CD14-positive monocyte (primary cell): ENCODE data around the gene SNCB. TPM values are rescaled to one million over a fixed set of nuclear protein-coding genes. Genes with fewer than 3 reads are reported as not detected.

Experiments
- DNase-seq, 3 donors: peaks; one replicate each; pipeline ENCODE4 v3.0.0-alpha.2; 2011 to 2022
- H2AFZ ChIP-seq: 2 replicates; pipeline ENCODE4 v1.6.0; 2012; ENCODE audit warnings: mild to moderate bottlenecking, low read depth, low read length, inconsistent platforms; ENCODE audit not compliant: insufficient read depth, poor library complexity, severe bottlenecking
- H3K27ac ChIP-seq, 2 donors: 1 replicate in 1 of 2; 2 replicates in 1 of 2; pipeline ENCODE4 v1.5.1; 2012 to 2013; ENCODE audit warnings: low read length in 2 of 2, control low read depth in 1 of 2, inconsistent platforms in 1 of 2, low read depth in 1 of 2, mild to moderate bottlenecking in 1 of 2
- H3K27me3 ChIP-seq, 2 donors: one replicate each; pipeline versions ENCODE4 v1.6.0 to v1.6.1; 2011 to 2013; ENCODE audit warnings: low read length in 2 of 2; ENCODE audit not compliant: control insufficient read depth in 2 of 2, insufficient read depth in 2 of 2
- H3K36me3 ChIP-seq, 2 donors: replicated peaks in 1 of 2; 1 replicate in 1 of 2; 2 replicates in 1 of 2; pipeline versions ENCODE4 v1.5.1 to v1.6.1; 2012 to 2013; ENCODE audit warnings: low read length in 2 of 2, control low read depth in 1 of 2, inconsistent platforms in 1 of 2, mild to moderate bottlenecking in 1 of 2; ENCODE audit not compliant: insufficient read depth in 2 of 2, control insufficient read depth in 1 of 2
- H3K4me1 ChIP-seq, 2 donors: 1 replicate in 1 of 2; 2 replicates in 1 of 2; pipeline versions ENCODE4 v1.5.1 to v1.6.1; 2012 to 2013; ENCODE audit warnings: low read length in 2 of 2, control low read depth in 1 of 2, inconsistent platforms in 1 of 2, mild to moderate bottlenecking in 1 of 2, moderate library complexity in 1 of 2; ENCODE audit not compliant: insufficient read depth in 2 of 2, control insufficient read depth in 1 of 2
- H3K4me2 ChIP-seq: replicated peaks from 2 replicates; pipeline ENCODE3; 2012; ENCODE audit warnings: low read length, moderate library complexity, mild to moderate bottlenecking; ENCODE audit not compliant: poor library complexity, severe bottlenecking; ENCODE audit errors: extremely low read depth
- H3K4me3 ChIP-seq, 3 experiments: fragments of 200-600 bp in 1 of 3; sonication (generic) in 1 of 3; replicated peaks in 1 of 3; 1 replicate in 2 of 3; 2 replicates in 1 of 3; pipeline ENCODE4 v1.5.1; 2011 to 2013; ENCODE audit warnings: low read length in 3 of 3, mild to moderate bottlenecking in 3 of 3, control low read depth in 2 of 3, low read depth in 2 of 3, inconsistent platforms in 1 of 3, moderate library complexity in 1 of 3
- H3K79me2 ChIP-seq: 2 replicates; pipeline ENCODE4 v1.6.0; 2012; ENCODE audit warnings: mild to moderate bottlenecking, control low read depth, inconsistent platforms, low read length, moderate library complexity; ENCODE audit not compliant: insufficient read depth
- H3K9ac ChIP-seq: 2 replicates; pipeline ENCODE4 v1.6.0; 2017; ENCODE audit warnings: low read length, mild to moderate bottlenecking; ENCODE audit not compliant: insufficient read depth, poor library complexity, severe bottlenecking
- H3K9me3 ChIP-seq, 2 donors: replicated peaks in 1 of 2; 1 replicate in 1 of 2; 2 replicates in 1 of 2; pipeline versions ENCODE4 v1.5.1 to v1.6.1; 2012 to 2013; ENCODE audit warnings: low read length in 2 of 2, control low read depth in 1 of 2; ENCODE audit not compliant: control insufficient read depth in 1 of 2, insufficient read depth in 1 of 2
- H4K20me1 ChIP-seq: 2 replicates; pipeline ENCODE4 v1.6.0; 2012; ENCODE audit warnings: mild to moderate bottlenecking, low read length, control low read depth, moderate library complexity; ENCODE audit not compliant: insufficient read depth
- H3K27ac Mint-ChIP-seq, 7 donors: one replicate each; pipeline ENCODE4 v1.8.0; 2020; ENCODE audit warnings: mild to moderate bottlenecking in 7 of 7, mixed read lengths in 7 of 7, moderate library complexity in 6 of 7, inconsistent platforms in 2 of 7
- H3K27me3 Mint-ChIP-seq, 3 donors: one replicate each; pipeline ENCODE4 v1.8.0; 2021 to 2022; ENCODE audit warnings: low read depth in 3 of 3, mild to moderate bottlenecking in 3 of 3, mixed read lengths in 3 of 3, moderate library complexity in 3 of 3, inconsistent platforms in 1 of 3
- H3K36me3 Mint-ChIP-seq, 2 donors: one replicate each; pipeline ENCODE4 v1.8.0; 2020; ENCODE audit warnings: mixed read lengths in 2 of 2, inconsistent platforms in 1 of 2, mild to moderate bottlenecking in 1 of 2
- H3K4me1 Mint-ChIP-seq: one replicate; pipeline ENCODE4 v1.8.0; 2020; ENCODE audit warnings: mild to moderate bottlenecking, mixed read lengths
- H3K4me3 Mint-ChIP-seq, 2 donors: one replicate each; pipeline ENCODE4 v1.8.0; 2020; ENCODE audit warnings: mild to moderate bottlenecking in 2 of 2, mixed read lengths in 2 of 2, moderate library complexity in 1 of 2
- H3K9me3 Mint-ChIP-seq, 7 donors: one replicate each; pipeline ENCODE4 v1.8.0; 2020 to 2022; ENCODE audit warnings: mixed read lengths in 7 of 7, mild to moderate bottlenecking in 6 of 7, moderate library complexity in 6 of 7, inconsistent platforms in 2 of 7
- WGBS: methylation state at CpG from one replicate; pipeline ENCODE4 v1.1.5; 2013; ENCODE audit warnings: missing lambda C conversion rate; ENCODE audit not compliant: insufficient coverage; 5-methylcytosine and 5-hydroxymethylcytosine counted together
- intact Hi-C, 2 donors: fragments of 100-400 bp; cut with micrococcal nuclease; formaldehyde crosslinking; loops; one replicate each; pipeline versions ENCODE4 v1.15.0 to v1.15.1; 2023
- polyA plus RNA-seq, 3 donors: library from polyadenylated mRNA; depleted of rRNA in 1 of 3; unstranded in 2 of 3; stranded (reverse) in 1 of 3; fragments of 300-500 nt in 2 of 3; fragments of >200 nt in 1 of 3; fragmentation: Illumina TruSeq in 2 of 3; gene quantifications; 1 replicate in 2 of 3; 2 replicates in 1 of 3; pipeline ENCODE4 v1.2.3, GENCODE V29; 2012 to 2021
- TF ChIP-seq, protein P1 (sequence below): fragments of 200-600 bp; IDR thresholded peaks from one replicate; pipeline ENCODE4 v1.8.0; 2022; ENCODE audit warnings: antibody characterized with exemption, mild to moderate bottlenecking

SNCB gene
- polyA plus RNA-seq, 3 donors: not detected

DNA sequence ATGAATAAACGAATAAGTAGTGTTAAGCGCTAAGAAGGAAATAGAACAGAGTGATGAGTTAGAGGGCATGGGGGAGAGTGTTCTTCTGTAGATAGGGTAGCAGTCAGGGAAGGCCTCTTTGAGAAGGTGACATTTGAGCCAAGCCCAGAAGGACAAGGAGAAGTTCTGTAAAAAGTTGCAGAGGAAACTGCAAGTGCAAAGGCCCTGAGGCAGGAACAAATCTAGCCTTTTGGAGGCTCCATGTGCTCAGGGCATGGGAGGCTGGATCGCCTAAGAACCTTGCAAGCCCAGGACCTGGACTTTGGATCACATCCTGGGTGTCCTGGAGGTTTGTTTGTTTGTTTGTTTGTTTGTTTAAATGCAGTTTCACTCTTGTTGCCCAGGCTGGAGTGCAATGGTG is 8.1 kb upstream of the SNCB start:
- Mint-ChIP-seq H3K27ac (no peak overlapping the region), H3K36me3 (no peaks in the 10 kb centered on the region), H3K9me3 (peaks cover 0 to 10% (median 5%) of the 10 kb centered on the region in 7 donors), H3K27me3 (peaks cover 21 to 32% (median 24%) of the 10 kb centered on the region in 3 donors), H3K4me1 (peaks cover 4% of the 10 kb centered on the region), H3K4me3 (no peak overlapping the region)
- TF ChIP-seq, protein P1, sequence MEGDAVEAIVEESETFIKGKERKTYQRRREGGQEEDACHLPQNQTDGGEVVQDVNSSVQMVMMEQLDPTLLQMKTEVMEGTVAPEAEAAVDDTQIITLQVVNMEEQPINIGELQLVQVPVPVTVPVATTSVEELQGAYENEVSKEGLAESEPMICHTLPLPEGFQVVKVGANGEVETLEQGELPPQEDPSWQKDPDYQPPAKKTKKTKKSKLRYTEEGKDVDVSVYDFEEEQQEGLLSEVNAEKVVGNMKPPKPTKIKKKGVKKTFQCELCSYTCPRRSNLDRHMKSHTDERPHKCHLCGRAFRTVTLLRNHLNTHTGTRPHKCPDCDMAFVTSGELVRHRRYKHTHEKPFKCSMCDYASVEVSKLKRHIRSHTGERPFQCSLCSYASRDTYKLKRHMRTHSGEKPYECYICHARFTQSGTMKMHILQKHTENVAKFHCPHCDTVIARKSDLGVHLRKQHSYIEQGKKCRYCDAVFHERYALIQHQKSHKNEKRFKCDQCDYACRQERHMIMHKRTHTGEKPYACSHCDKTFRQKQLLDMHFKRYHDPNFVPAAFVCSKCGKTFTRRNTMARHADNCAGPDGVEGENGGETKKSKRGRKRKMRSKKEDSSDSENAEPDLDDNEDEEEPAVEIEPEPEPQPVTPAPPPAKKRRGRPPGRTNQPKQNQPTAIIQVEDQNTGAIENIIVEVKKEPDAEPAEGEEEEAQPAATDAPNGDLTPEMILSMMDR: no peak
- H3K4me2 ChIP-seq: no peak overlapping the region
- no peaks in the 10 kb centered on the region for H3K79me2 ChIP-seq
- no peaks in the 10 kb centered on the region for H4K20me1 ChIP-seq
- no peaks in the 10 kb centered on the region for H3K9me3 ChIP-seq
- peaks cover 7 to 14% of the 10 kb centered on the region in 2 donors for H3K27me3 ChIP-seq
- intact Hi-C loops: no loop called here
- H3K27ac ChIP-seq: no peak overlapping the region
- H2AFZ ChIP-seq: no peak overlapping the region
- no peak overlapping the region for H3K4me3 ChIP-seq
- H3K4me1 ChIP-seq: no peaks in the 10 kb centered on the region
- no peak overlapping the region for H3K9ac ChIP-seq
- H3K36me3 ChIP-seq: no peaks in the 10 kb centered on the region
- WGBS: 90% methylated on average over 3 of the region's 3 CpGs
- no peak for DNase-seq

GRCh38 chr5:176637556-176637955 is 7.2 kb upstream of the SNCB start:
- no peaks in the 10 kb centered on the region for H3K36me3 Mint-ChIP-seq
- H3K9ac ChIP-seq: no peak overlapping the region
- no peaks in the 10 kb centered on the region for H4K20me1 ChIP-seq
- peaks cover 0 to 10% (median 5%) of the 10 kb centered on the region in 7 donors for H3K9me3 Mint-ChIP-seq
- no peak overlapping the region for H2AFZ ChIP-seq
- no peak overlapping the region for H3K27ac ChIP-seq
- 79% methylated on average over 4 of the region's 4 CpGs for WGBS
- no peaks in the 10 kb centered on the region for H3K4me1 ChIP-seq
- H3K9me3 ChIP-seq: no peaks in the 10 kb centered on the region
- peaks cover 28 to 38% (median 30%) of the 10 kb centered on the region in 3 donors for H3K27me3 Mint-ChIP-seq
- peaks cover 9 to 21% of the 10 kb centered on the region in 2 donors for H3K27me3 ChIP-seq
- no peak overlapping the region for H3K4me3 ChIP-seq
- H3K27ac Mint-ChIP-seq: no peak overlapping the region
- no peaks in the 10 kb centered on the region for H3K36me3 ChIP-seq
- H3K4me3 Mint-ChIP-seq: no peak overlapping the region
- DNase-seq: no peak
- H3K4me2 ChIP-seq: no peak overlapping the region
- peaks cover 4% of the 10 kb centered on the region for H3K4me1 Mint-ChIP-seq
- intact Hi-C loops: no loop called here
- TF ChIP-seq, protein P1: no peak
- no peaks in the 10 kb centered on the region for H3K79me2 ChIP-seq
